Liver (tissue), 9 donors: ENCODE data around the gene WNT2B. TPM values are rescaled to one million over a fixed set of nuclear protein-coding genes. Genes with fewer than 3 reads are reported as not detected.

Source experiments
- DNase-seq: peaks from one replicate; pipeline ENCODE4 v3.0.0-alpha.2; 2017; ENCODE audit warnings: low spot score
- H3K27ac ChIP-seq, 2 donors: one replicate each; pipeline ENCODE4 v1.7.0; 2013; ENCODE audit warnings: inconsistent platforms in 2 of 2, low read length in 2 of 2, control low read depth in 1 of 2, low read depth in 1 of 2, mild to moderate bottlenecking in 1 of 2
- H3K27me3 ChIP-seq, 4 donors: one replicate each; pipeline versions ENCODE4 v1.6.1 to v1.7.0; 2013; ENCODE audit warnings: low read length in 3 of 4, inconsistent platforms in 1 of 4, mild to moderate bottlenecking in 1 of 4, moderate library complexity in 1 of 4; ENCODE audit not compliant: control insufficient read depth in 4 of 4, insufficient read depth in 4 of 4
- H3K36me3 ChIP-seq, 4 donors: one replicate each; pipeline versions ENCODE4 v1.6.1 to v1.7.0; 2013; ENCODE audit warnings: low read length in 3 of 4, mild to moderate bottlenecking in 3 of 4, low read depth in 1 of 4, moderate library complexity in 1 of 4; ENCODE audit not compliant: control insufficient read depth in 4 of 4, insufficient read depth in 3 of 4
- H3K4me1 ChIP-seq, 4 donors: one replicate each; pipeline versions ENCODE4 v1.6.1 to v1.7.0; 2013; ENCODE audit warnings: low read length in 3 of 4, mild to moderate bottlenecking in 3 of 4, moderate library complexity in 1 of 4; ENCODE audit not compliant: control insufficient read depth in 4 of 4, insufficient read depth in 4 of 4
- H3K4me3 ChIP-seq, 3 donors: one replicate each; pipeline versions ENCODE4 v1.6.1 to v1.7.0; 2013; ENCODE audit warnings: low read length in 3 of 3, control low read depth in 1 of 3, low read depth in 1 of 3, mild to moderate bottlenecking in 1 of 3
- H3K9ac ChIP-seq, 2 donors: one replicate each; pipeline ENCODE4 v1.7.0; 2013; ENCODE audit warnings: low read length in 2 of 2, mild to moderate bottlenecking in 2 of 2, moderate library complexity in 2 of 2, control low read depth in 1 of 2, low read depth in 1 of 2
- H3K9me3 ChIP-seq, 4 donors: one replicate each; pipeline versions ENCODE4 v1.6.1 to v1.7.0; 2013; ENCODE audit warnings: low read length in 3 of 4; ENCODE audit not compliant: control insufficient read depth in 4 of 4
- ATF3 ChIP-seq: IDR thresholded peaks from 2 replicates; pipeline ENCODE4 v1.6.1; 2016; ENCODE audit warnings: antibody characterized with exemption
- CTCF ChIP-seq: fragments of 150-350 bp; IDR thresholded peaks from 2 replicates; pipeline ENCODE4 v1.5.1; 2017; ENCODE audit warnings: improper control_type of control experiment, low read depth, low read length; ENCODE audit not compliant: missing input control
- EGR1 ChIP-seq, 2 donors: IDR thresholded peaks; 2 replicates each; pipeline ENCODE4 v1.6.1; 2016 to 2018; ENCODE audit warnings: antibody characterized with exemption in 2 of 2, low read depth in 2 of 2
- FOXA1 ChIP-seq: IDR thresholded peaks from 2 replicates; pipeline ENCODE4 v1.6.1; 2016; ENCODE audit warnings: antibody characterized with exemption
- FOXA2 ChIP-seq: IDR thresholded peaks from 2 replicates; pipeline ENCODE4 v1.6.1; 2016; ENCODE audit warnings: antibody characterized with exemption
- GABPA ChIP-seq, 2 donors: IDR thresholded peaks in 1 of 2; conservative IDR thresholded peaks in 1 of 2; 2 replicates each; pipeline ENCODE4 v1.6.1; 2016; ENCODE audit warnings: antibody characterized with exemption in 2 of 2, mild to moderate bottlenecking in 1 of 2, moderate library complexity in 1 of 2
- HNF4A ChIP-seq, 2 donors: conservative IDR thresholded peaks; 2 replicates each; pipeline ENCODE4 v1.6.1; 2016; ENCODE audit warnings: antibody characterized with exemption in 2 of 2, mild to moderate bottlenecking in 2 of 2
- HNF4G ChIP-seq: IDR thresholded peaks from 2 replicates; pipeline ENCODE4 v1.6.1; 2016; ENCODE audit warnings: antibody characterized with exemption
- JUND ChIP-seq, 2 donors: IDR thresholded peaks; 2 replicates each; pipeline ENCODE4 v1.6.1; 2016; ENCODE audit warnings: antibody characterized with exemption in 2 of 2
- MAX ChIP-seq: IDR thresholded peaks from 2 replicates; pipeline ENCODE4 v1.6.1; 2016; ENCODE audit warnings: antibody characterized with exemption
- NR2F2 ChIP-seq: IDR thresholded peaks from 2 replicates; pipeline ENCODE4 v1.6.1; 2016; ENCODE audit warnings: antibody characterized with exemption
- RAD21 ChIP-seq, 2 donors: IDR thresholded peaks; 2 replicates each; pipeline ENCODE4 v1.6.1; 2016; ENCODE audit warnings: antibody characterized with exemption in 2 of 2, mild to moderate bottlenecking in 2 of 2
- REST ChIP-seq: IDR thresholded peaks from 2 replicates; pipeline ENCODE4 v1.6.1; 2016; ENCODE audit warnings: antibody characterized with exemption, mild to moderate bottlenecking
- RXRA ChIP-seq, 2 donors: IDR thresholded peaks; 2 replicates each; pipeline ENCODE4 v1.6.1; 2017 to 2018; ENCODE audit warnings: antibody characterized with exemption in 2 of 2, mild to moderate bottlenecking in 1 of 2
- SP1 ChIP-seq: IDR thresholded peaks from 2 replicates; pipeline ENCODE4 v1.6.1; 2018; ENCODE audit warnings: antibody characterized with exemption, mild to moderate bottlenecking
- TAF1 ChIP-seq: conservative IDR thresholded peaks from 2 replicates; pipeline ENCODE4 v1.6.1; 2016; ENCODE audit warnings: antibody characterized with exemption, mild to moderate bottlenecking
- YY1 ChIP-seq: IDR thresholded peaks from 2 replicates; pipeline ENCODE4 v1.6.1; 2016; ENCODE audit warnings: antibody characterized with exemption, mild to moderate bottlenecking
- ZBTB33 ChIP-seq: IDR thresholded peaks from 2 replicates; pipeline ENCODE4 v1.6.1; 2016; ENCODE audit warnings: antibody characterized with exemption
- WGBS: extraction: QIAGEN DNeasy Blood & Tissue Kit; methylation state at CpG from one replicate; pipeline ENCODE4 v1.1.7; 2013; 5-methylcytosine and 5-hydroxymethylcytosine counted together
- polyA plus RNA-seq, 2 donors: library from polyadenylated mRNA; stranded (reverse) in 1 of 2; unstranded in 1 of 2; fragments of 200-250 nt in 1 of 2; fragments of >200 nt in 1 of 2; fragmentation: Nextera tagmentation in 1 of 2; extraction: Ambion mirVana in 1 of 2; gene quantifications; one replicate each; pipeline versions ENCODE4 v1.2.1 to v1.2.3, GENCODE V29; 2013 to 2015
- total RNA-seq, 2 donors: library from RNA; depleted of rRNA; stranded (reverse); fragments of >200 nt; gene quantifications; one replicate each; pipeline ENCODE4 v1.2.3, GENCODE V29; 2014
- donor health status: healthy.
- donor health status: healthy.
- donor health status: healthy.
- donor health status: healthy.
- donor health status: healthy.

Gene WNT2B
- total and polyA plus RNA-seq, 4 donors = 0.07 to 0.92 (median 0.38) TPM

GRCh38 chr1:112507336-112507735 is 1.4 kb upstream of the WNT2B start:
- Histone ChIP-seq H3K9ac (no peak overlapping the region), H3K27ac (no peak overlapping the region), H3K4me1 (peaks cover 16 to 20% (median 18%) of the 10 kb centered on the region in 4 donors), H3K27me3 (peaks cover 0 to 27% (median 7%) of the 10 kb centered on the region in 4 donors), H3K9me3 (no peaks in the 10 kb centered on the region), H3K36me3 (no peaks in the 10 kb centered on the region), H3K4me3 (no peak overlapping the region)
- no peak for TF ChIP-seq HNF4A (conservative IDR thresholded peaks at IDR 0.05)
- TF ChIP-seq SP1 = no peak
- no peak for TF ChIP-seq RXRA (IDR thresholded peaks at IDR 0.05)
- TF ChIP-seq REST = no peak
- TF ChIP-seq HNF4G = no peak
- TF ChIP-seq CTCF = no peak
- TF ChIP-seq EGR1 (IDR thresholded peaks at IDR 0.05; ENCODE audit: low read depth in 2 of 2) = no peak
- TF ChIP-seq ZBTB33 = no peak
- TF ChIP-seq YY1 = no peak
- no peak for TF ChIP-seq ATF3
- TF ChIP-seq TAF1 = no peak
- no peak for TF ChIP-seq RAD21 (IDR thresholded peaks at IDR 0.05)
- no peak for TF ChIP-seq JUND (IDR thresholded peaks at IDR 0.05)
- TF ChIP-seq MAX = no peak
- TF ChIP-seq FOXA2 = no peak
- no peak for TF ChIP-seq NR2F2
- no peak for TF ChIP-seq FOXA1
- no peak for TF ChIP-seq GABPA (IDR thresholded peaks at IDR 0.05 in 1 of 2, conservative IDR thresholded peaks at IDR 0.05 in 1 of 2)
- DNase-seq = no peak
- 66% methylated on average over 9 of the region's 9 CpGs for WGBS
